Loucy (cell line): ENCODE data around the gene ANO6.

ENCODE experiments used
- H2AFZ ChIP-seq: fragments of 200-600 bp; sonication (generic); 2 replicates; pipeline ENCODE4 v1.6.0; 2016; ENCODE audit warnings: antibody characterized with exemption, mild to moderate bottlenecking, low read length, moderate library complexity
- H3F3A ChIP-seq: fragments of 200-600 bp; 2 replicates; pipeline ENCODE4 v1.6.0; 2016; ENCODE audit warnings: antibody characterized with exemption, low read depth, mild to moderate bottlenecking
- H3K27me3 ChIP-seq: fragments of 200-600 bp; sonication (generic); 2 replicates; pipeline ENCODE4 v1.6.1; 2014; ENCODE audit warnings: low read length, mild to moderate bottlenecking; ENCODE audit not compliant: insufficient read depth, poor library complexity, severe bottlenecking
- H3K36me3 ChIP-seq: fragments of 200-600 bp; sonication (generic); 2 replicates; pipeline ENCODE4 v1.6.1; 2016; ENCODE audit warnings: low read length; ENCODE audit not compliant: insufficient read depth
- H3K4me1 ChIP-seq: fragments of 200-600 bp; sonication (generic); 2 replicates; pipeline ENCODE4 v1.5.1; 2014; ENCODE audit warnings: low read length, mild to moderate bottlenecking; ENCODE audit not compliant: insufficient read depth, poor library complexity, severe bottlenecking
- H3K4me2 ChIP-seq: fragments of 200-600 bp; sonication (generic); 2 replicates; pipeline ENCODE4 v1.6.0; 2014; ENCODE audit warnings: antibody characterized with exemption, low read length, low read depth, mild to moderate bottlenecking; ENCODE audit not compliant: poor library complexity, severe bottlenecking
- H3K4me3 ChIP-seq: fragments of 200-600 bp; sonication (generic); 2 replicates; pipeline ENCODE4 v1.5.1; 2014; ENCODE audit warnings: low read length, mild to moderate bottlenecking, mixed read lengths; ENCODE audit not compliant: poor library complexity, severe bottlenecking
- H3K79me2 ChIP-seq: fragments of 200-600 bp; sonication (generic); 2 replicates; pipeline ENCODE4 v1.6.1; 2014; ENCODE audit warnings: low read length; ENCODE audit not compliant: insufficient read depth
- H3K9ac ChIP-seq: fragments of 200-600 bp; sonication (generic); 2 replicates; pipeline ENCODE4 v1.6.0; 2014; ENCODE audit warnings: mild to moderate bottlenecking, low read depth, low read length, moderate library complexity; ENCODE audit not compliant: poor library complexity, severe bottlenecking
- H3K9me2 ChIP-seq: fragments of 200-600 bp; sonication (generic); replicated peaks from 2 replicates; pipeline ENCODE4 v1.6.1; 2016; ENCODE audit warnings: low read depth, low read length, mixed read lengths
- H3K9me3 ChIP-seq: fragments of 200-600 bp; sonication (generic); 2 replicates; pipeline ENCODE4 v1.6.1; 2014; ENCODE audit warnings: mild to moderate bottlenecking, antibody characterized with exemption, low read length, low read depth; ENCODE audit not compliant: insufficient read depth
- H4K20me1 ChIP-seq: fragments of 200-600 bp; sonication (generic); 2 replicates; pipeline ENCODE4 v1.6.0; 2014; ENCODE audit warnings: antibody characterized with exemption, low read length, mild to moderate bottlenecking; ENCODE audit not compliant: insufficient read depth, poor library complexity, severe bottlenecking
- CTCF ChIP-seq: fragments of 200-600 bp; sonication (generic); conservative IDR thresholded peaks from 2 replicates; pipeline ENCODE4 v1.5.1; 2014; ENCODE audit warnings: mild to moderate bottlenecking, antibody characterized with exemption, low read length
- EZH2phosphoT487 ChIP-seq: fragments of 200-600 bp; IDR thresholded peaks from 2 replicates; pipeline ENCODE4 v1.6.1; 2018; ENCODE audit warnings: antibody characterized with exemption, mild to moderate bottlenecking, moderate library complexity, borderline replicate concordance

The ANO6 gene

GRCh38 chr12:45426294-45426693 lies 210.4 kb downstream of the ANO6 start:
- Histone ChIP-seq H2AFZ (no peak overlapping the region), H3F3A (no peaks in the 10 kb centered on the region), H3K9ac (no peak overlapping the region), H3K79me2 (no peaks in the 10 kb centered on the region), H3K4me2 (no peak overlapping the region), H3K4me3 (no peak overlapping the region), H3K9me2 (no peaks in the 10 kb centered on the region), H4K20me1 (no peaks in the 10 kb centered on the region), H3K36me3 (peaks cover 24% of the 10 kb centered on the region; the same call in 1 of the 2 replicates), H3K4me1 (peaks cover 14% of the 10 kb centered on the region), H3K27me3 (no peaks in the 10 kb centered on the region), H3K9me3 (no peaks in the 10 kb centered on the region)
- TF ChIP-seq EZH2phosphoT487 (no peak), CTCF (no peak)

GRCh38 chr12:45427042-45427441 lies 211.1 kb downstream of the ANO6 start:
- Histone ChIP-seq H3K79me2 (no peaks in the 10 kb centered on the region), H2AFZ (no peak overlapping the region), H3K4me2 (no peak overlapping the region), H3K9me3 (no peaks in the 10 kb centered on the region), H3K4me3 (no peak overlapping the region), H3K9me2 (no peaks in the 10 kb centered on the region), H3K36me3 (peaks cover 18% of the 10 kb centered on the region; the same call in 1 of the 2 replicates), H3K4me1 (peaks cover 14% of the 10 kb centered on the region), H3K27me3 (no peaks in the 10 kb centered on the region), H3K9ac (no peak overlapping the region), H3F3A (no peaks in the 10 kb centered on the region), H4K20me1 (no peaks in the 10 kb centered on the region)
- TF ChIP-seq EZH2phosphoT487, result no peak
- no peak for TF ChIP-seq CTCF

GRCh38 chr12:45429831-45430230 lies 213.9 kb downstream of the ANO6 start:
- Histone ChIP-seq H3K9me3 (no peaks in the 10 kb centered on the region), H3K36me3 (peaks cover 6% of the 10 kb centered on the region; the same call in 1 of the 2 replicates), H3K4me1 (peaks cover 14% of the 10 kb centered on the region), H2AFZ (no peak overlapping the region), H3K9ac (no peak overlapping the region), H3K9me2 (no peaks in the 10 kb centered on the region), H3K27me3 (no peaks in the 10 kb centered on the region), H3K79me2 (no peaks in the 10 kb centered on the region), H3K4me2 (no peak overlapping the region), H4K20me1 (no peaks in the 10 kb centered on the region), H3K4me3 (no peak overlapping the region), H3F3A (no peaks in the 10 kb centered on the region)
- TF ChIP-seq CTCF (no peak), EZH2phosphoT487 (no peak)
